CD4-positive, alpha-beta T cell treated with Interferon alpha-2 for 1 hour (primary cell): Measurements from ENCODE around the gene MCUR1.
"Not testable (repeated sequence)": the region's sequence is repeated elsewhere in the genome, so short reads cannot be mapped to it uniquely, and the experiment has no call there.

Source experiments
- DNase-seq, 2 donors: peaks; one replicate each; pipeline ENCODE4 v3.0.0-alpha.2; 2020 to 2022

Gene MCUR1

DNA sequence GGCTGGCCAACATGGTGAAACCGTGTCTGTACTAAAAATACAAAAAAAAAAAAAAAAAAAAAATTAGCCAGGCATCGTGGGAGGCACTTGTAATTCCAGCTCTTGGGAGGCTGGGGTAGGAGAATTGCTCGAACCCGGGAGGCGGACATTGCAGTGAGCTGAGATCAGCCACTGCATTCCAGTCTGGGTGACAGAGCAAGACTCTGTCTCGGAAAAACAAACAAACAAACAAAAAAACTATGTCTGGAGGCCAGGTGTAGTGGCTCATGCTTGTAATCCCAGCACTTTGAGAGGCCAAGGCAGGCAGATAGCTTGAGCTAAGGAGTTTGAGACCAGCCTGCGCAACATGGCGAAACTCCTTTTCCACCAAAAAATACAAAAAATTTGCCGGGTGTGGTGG lies 38.9 kb downstream of the MCUR1 start:
- DNase-seq = not testable (repeated sequence)

DNA sequence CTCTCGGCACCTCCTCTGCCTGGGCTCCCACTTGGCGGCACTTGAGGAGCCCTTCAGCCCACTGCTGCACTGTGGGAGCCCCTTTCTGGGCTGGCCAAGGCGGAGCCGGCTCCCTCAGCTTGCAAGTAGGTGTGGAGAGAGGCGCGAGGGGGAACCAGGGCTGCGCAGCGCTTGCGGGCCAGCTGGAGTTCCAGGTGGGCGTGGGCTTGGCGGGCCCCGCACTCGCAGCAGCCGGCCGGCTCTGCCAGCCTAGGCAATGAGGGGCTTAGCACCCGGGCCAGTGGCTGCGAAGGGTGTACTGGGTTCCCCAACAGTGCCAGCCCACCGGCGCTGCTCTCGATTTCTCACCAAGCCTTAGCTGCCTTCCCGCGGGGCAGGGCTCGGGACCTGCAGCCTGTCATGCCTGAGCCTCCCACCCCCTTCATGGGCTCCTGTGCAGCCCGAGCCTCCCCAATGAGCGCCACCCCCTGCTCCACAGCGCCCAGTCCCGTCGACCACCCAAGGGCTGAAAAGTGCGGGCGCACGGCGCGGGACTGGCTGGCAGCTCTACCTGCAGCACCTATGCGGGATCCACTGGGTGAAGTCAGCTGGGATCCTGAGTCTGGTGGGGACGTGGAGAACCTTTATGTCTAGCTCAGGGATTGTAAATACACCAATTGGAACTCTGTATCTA lies 41.9 kb downstream of the MCUR1 start:
- not testable (repeated sequence) for DNase-seq

DNA sequence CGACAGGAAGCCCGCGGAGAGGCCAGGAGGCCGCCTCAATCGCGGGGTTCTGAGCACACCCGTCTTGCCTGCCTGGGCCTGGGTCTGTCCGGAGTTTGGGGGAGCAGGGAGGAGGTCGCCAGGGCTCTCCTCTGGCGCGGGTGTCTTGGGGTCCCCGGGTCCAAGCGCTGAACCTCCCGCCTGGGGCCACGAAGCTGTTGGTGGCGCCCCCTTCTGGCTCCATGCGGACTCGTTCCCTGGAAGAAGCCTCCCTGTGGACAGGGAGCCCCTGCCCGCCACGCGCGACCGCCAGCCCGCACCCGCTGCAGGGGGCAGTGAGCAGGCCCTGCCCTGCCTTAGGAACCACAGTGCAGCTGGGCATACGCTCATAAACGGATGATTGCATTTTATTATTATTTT lies 44.7 kb downstream of the MCUR1 start:
- peak in 1 of 2 donors; percentile 8 for DNase-seq

- DNase-seq = no peak
These were observed 45.2 kb downstream of the MCUR1 start for GRCh38 chr6:13769034-13769654.

- DNase-seq = peak; percentile 19 to 54
These were observed 47.1 kb downstream of the MCUR1 start for GRCh38 chr6:13767121-13767808.

GRCh38 chr6:13766201-13766634 lies 48.1 kb downstream of the MCUR1 start:
- no peak for DNase-seq

DNA sequence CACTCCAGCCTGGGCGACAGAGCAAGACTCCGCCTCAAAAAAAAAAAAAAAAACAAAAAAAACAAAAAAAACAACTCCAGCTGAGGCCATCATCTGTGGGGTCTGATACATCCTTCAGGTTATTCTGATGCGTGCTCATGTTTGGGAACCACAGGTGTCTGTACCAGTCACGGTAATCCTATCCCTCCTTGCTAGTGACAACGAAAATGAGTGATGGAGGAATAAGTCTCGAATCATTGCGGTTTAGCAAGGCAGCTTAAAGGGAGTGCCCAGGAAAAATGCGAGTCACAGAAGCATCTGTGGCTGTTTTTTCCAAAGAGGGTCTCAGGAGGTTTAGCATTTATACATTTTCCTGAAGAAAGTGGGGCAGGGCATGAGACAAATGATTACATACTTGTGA lies 48.8 kb downstream of the MCUR1 start:
- no peak for DNase-seq

- no peak for DNase-seq
These were observed 49.4 kb downstream of the MCUR1 start for GRCh38 chr6:13764996-13765395.

DNA sequence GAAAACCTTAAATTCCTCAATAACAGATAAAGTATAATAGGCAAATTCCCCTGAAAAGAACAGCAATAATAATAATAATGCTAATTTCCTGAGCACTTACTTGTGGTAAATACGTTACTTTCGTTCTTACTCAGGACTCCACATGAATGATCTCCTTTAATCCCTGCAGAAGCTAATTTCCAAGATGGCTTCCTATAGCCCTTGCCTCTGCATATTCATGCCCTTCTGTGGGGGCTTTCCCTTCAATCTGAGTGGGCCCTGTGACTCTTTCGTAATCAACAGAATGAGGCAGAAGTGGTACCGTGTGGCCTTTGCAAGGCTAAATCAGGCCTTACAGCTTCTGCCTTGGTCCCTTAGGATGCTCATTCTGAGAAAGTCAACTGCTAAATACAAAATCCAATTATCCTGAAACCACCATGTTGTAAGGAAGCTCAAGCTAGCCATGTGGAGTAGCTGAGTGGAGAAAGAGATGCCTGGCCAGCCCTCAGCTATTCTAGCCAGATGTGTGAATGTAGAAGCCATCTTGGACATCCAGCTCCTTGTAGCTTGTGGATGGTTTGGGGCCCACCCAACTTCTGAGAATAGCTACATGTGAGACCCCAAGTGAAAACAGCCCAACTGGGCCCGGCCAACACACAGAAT lies 50.5 kb downstream of the MCUR1 start:
- DNase-seq = peak in 1 of 2 donors; percentile 13

- peak; percentile 33 to 51 for DNase-seq
These were observed 51.5 kb downstream of the MCUR1 start for GRCh38 chr6:13762611-13763441.

DNA sequence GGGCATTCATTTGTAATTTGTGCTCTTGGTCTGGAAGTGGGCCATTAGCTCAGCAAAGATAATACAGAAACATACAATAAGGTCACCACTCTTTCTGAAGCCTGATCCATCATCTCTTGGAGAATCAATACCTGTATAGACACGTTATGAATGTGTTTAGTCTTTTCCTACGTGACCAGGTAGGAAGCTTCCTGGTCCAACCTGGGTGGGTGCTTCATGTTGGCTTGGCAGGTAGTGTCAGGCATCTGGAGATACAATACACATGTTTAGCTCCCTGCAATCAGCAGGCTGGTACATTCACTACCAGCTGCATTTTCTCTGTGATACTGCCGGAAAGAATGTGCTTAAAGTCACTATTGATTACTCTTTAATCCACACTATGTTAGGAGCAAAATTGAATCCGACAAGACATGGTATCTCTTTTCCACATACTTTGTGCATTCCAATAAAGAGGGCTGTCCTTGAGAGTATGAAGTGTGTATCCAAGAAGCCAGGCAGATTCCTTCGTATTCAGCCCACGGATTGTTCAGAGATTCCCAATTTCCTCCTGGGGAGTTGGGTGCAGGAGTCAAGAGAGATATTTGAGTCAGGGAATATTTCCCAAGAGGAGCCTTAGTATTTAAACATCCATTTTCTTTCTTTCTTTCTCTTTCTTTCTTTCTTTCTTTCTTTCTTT lies 52.9 kb downstream of the MCUR1 start:
- no peak for DNase-seq

DNA sequence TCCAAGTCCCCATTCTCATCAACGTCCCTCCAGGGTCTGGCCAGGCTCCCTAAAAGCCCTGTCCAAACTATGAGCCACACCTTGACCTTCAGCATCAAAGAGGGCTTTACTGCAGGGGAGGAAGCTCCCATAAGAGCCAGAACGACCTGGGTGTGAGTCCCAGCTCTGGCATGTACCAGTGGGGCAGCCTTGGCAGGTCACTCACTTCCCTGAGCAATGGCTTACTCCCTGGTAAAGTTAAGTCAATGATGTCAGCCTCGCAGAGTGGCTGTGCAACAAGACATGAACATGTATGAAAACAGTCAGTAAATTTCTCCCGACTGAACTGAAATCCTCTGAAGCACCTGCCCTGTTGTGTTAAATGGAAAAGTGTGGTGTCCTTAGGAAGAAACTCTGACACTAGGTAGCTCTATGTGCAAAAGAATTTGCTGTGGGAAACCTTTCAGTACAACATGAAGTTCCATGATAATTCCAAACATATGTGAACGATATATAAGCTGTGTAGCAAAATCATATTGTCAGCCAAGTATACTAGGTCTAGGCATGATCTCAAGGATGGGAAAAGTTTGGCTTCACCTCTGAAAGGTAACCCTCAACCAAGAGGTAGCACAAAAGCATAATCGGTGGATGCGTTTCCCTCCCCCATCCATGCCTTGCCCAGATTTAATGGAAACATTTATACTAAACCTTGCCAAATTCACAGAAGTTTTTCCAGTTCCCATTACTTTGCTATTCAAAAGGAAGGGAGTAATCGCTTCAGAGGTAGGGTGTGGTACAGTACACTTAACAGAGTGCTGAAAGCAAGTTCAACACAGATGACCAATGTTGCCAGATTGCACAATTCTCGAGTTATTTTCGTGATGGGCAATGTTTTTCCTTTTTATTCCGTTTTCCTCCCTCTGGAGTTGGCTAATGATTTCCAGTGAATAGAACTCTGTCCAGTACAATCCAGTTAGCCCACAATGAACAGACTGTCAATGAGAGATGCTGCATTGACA lies 53.8 kb downstream of the MCUR1 start:
- DNase-seq = no peak

GRCh38 chr6:13759025-13759424 lies 55.3 kb downstream of the MCUR1 start:
- DNase-seq = no peak

DNA sequence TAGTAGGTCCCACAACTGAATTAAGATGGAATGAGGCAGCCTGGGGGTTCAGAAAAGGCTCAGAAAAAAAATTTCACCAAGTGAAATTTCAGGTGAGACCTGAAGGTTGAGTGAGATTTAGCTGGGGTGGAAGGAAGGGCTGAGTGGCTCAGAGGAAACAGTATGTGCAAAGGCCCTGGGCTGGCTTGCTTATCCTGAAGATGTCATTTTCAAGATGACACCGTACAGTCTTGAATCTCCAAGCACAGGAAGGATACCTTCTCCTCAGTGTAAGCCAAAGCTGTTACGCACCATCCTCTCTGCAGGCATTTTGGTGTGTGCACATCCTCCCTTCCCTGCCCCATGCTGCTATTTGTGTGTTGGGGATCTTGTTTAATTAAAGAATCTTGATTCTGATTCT lies 59.7 kb downstream of the MCUR1 start:
- DNase-seq = no peak

DNA sequence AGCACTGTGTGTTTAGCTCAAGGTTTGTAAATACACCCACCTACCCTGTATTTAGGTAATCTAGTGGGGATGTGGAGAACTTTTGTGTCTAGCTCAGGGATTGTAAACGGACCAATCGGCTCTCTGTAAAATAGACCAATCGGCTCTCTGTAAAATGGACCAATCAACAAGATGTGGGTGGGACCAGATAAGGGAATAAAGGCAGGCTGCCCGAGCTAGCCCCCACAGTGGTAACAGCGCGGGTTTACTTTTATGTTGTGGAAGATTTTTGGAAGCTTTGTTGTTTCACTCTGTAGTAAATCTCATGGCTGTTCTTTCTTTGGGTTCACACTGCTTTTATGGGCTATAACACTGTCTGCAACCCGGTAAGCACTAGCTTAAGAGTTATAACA lies 70.6 kb downstream of the MCUR1 start:
- no peak for DNase-seq

DNA sequence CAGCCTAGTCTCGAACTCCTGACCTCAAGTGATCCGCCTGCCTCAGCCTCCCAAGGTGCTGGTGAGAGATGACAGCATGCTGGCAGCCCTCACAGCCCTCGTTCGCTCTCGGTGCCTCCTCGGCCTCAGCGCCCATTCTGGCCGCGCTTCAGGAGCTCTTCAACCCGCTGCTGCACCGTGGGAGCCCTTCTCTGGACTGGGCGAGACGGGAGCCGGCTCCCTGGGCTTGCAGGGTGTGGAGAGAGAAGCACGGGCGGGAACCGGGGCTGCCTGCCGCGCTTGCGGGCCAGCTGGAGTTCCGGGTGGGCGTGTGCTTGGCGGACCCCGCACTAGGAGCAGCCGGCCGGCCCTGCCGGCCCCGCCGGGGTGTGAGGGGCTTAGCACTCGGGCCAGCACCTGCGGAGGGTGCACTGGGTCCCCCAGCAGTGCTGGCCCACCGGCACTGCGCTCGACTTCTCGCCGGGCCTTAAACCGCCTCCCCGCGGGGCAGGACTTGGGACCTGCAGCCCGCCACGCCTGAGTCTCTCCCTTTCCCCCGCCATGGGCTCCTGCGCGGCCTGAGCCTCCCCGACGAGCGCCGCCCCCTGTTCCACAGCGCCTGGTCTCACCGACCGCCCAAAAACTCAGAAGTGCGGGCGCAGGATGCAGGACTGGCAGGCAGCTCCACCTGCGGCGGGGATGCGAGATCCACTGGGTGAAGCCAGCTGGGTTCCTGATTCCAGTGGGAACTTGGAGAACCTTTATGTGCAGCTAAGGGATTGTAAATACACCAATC lies 71.2 kb downstream of the MCUR1 start:
- DNase-seq = no peak

GRCh38 chr6:13741365-13741764 lies 73.0 kb downstream of the MCUR1 start:
- DNase-seq = no peak
